Epithelial cell of esophagus (primary cell): ENCODE data around the gene URB1.
"Not testable (repeated sequence)": the region's sequence is repeated elsewhere in the genome, so short reads cannot be mapped to it uniquely, and the experiment has no call there.

ENCODE experiments used
- DNase-seq: peaks from one replicate; pipeline ENCODE4 v3.0.0; 2010; ENCODE audit warnings: low read depth
- H3K4me3 ChIP-seq: 2 replicates; pipeline ENCODE4 v1.5.1; 2011; ENCODE audit warnings: mild to moderate bottlenecking, low read length, control low read depth
- CTCF ChIP-seq: IDR thresholded peaks from 2 replicates; pipeline ENCODE4 v1.5.1; 2011; ENCODE audit warnings: low read depth, mild to moderate bottlenecking, low read length, control low read depth, inconsistent platforms; ENCODE audit not compliant: insufficient read depth; ENCODE audit errors: missing control alignments

Gene URB1

DNA sequence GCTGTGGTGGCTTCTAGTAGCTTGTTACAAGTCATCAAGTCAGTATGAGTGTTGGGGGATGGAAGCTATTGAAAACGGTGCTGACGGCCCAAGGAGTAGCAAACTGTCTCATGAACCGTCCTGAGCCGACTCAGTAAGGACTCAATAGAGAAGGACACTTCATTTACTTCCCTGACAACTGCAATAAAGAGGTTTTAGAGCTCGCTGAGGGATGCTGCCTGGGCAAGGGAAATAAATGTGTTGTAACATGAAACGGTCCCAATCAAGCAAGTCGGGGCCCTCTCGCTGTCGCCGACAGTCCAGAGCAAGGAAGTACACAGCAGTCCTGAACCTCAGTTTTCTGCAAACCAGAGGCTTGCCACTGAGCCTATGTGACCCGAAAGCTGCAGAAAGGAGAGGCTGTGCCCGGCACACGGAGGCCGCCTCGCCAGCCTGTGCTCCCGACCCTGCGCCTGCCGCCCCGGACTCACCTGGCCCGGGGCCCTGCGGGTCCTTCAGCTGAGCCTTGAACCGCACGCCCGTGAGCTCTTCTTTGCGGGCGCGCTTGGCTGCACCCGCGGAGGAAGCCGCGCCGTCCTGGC is 423 bp downstream of the URB1 start:
- H3K4me3 ChIP-seq: peak overlapping the region; percentile 67
- DNase-seq: peak; percentile 46
- no peak for TF ChIP-seq CTCF

DNA sequence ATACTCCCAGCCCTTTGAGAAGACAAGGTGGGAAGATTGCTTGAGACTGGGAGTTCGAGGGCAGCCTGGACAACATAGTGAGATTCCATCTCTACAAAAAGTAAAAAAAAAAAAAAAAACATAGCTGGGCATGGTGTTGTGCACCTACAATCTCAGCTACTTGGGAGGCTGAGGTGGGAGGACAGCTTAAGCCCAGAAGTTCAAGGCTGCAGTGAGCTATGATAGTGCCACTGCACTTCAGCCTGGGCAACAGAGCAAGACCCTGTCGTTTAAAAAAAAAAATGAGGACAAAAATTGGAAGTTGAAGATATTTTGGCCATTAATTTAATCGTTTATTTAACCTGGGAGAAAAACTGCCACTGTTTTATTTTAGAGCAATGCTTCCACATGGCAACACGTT is 1.1 kb downstream of the URB1 start:
- TF ChIP-seq CTCF: no peak
- DNase-seq: no peak
- peak overlapping the region; percentile 67 for H3K4me3 ChIP-seq

- H3K4me3 ChIP-seq, DNase-seq: not testable (repeated sequence)
These were observed 2.1 kb downstream of the URB1 start for GRCh38 chr21:32390537-32391224.

DNA sequence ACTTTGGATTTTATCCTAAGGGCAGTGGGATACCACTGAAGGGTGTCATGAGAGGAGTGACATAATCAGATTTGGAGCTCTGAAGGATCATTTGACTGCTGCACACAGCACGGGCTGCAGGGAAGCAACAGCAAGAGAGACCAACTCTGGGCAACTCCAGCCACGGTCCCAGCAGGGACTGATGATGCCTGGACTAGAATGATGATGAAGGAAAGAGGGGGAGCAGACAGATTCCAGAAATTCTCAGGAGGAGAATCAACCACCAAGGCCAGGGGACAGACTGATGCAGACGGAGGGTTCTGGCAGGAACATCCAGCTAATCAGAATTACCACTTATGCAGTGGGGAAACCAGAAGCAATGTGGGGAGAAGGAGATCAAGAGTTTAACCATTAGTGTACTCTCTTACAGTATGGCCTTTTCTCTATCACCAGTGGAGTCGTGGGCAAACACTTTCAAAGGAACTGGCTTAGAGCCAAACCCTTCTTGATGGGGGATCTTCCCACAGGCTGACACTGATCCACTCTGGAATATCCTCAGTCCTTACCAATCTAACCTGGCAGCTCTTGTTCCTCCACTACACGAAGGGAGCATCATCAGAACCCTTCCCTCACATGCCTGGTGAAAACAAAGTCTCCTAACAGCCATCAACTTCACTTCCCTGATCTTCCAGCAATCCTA is 3.3 kb downstream of the URB1 start:
- peak; percentile 38 for DNase-seq
- no peak overlapping the region for H3K4me3 ChIP-seq
- TF ChIP-seq CTCF: no peak

DNA sequence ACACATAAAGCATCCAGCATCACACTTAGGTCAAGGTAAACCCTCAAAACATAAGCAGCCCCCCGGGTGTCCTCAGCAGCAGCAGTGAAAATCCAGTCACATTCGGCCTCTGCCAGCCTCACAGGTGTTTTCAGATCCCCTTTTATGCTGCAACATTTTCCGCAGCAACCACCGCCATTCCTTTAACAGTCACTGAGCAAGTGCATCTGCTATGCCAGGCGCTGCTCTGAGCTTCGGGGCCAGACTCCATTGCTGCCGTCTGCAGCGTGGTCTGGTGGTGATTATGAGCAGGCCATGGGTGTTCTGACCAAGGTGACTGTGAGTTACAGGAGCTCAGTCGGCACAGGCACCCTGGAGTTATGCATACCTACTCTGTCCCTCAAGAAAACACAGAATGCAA is 4.5 kb downstream of the URB1 start:
- TF ChIP-seq CTCF: no peak
- no peak overlapping the region for H3K4me3 ChIP-seq
- DNase-seq: no peak

DNA sequence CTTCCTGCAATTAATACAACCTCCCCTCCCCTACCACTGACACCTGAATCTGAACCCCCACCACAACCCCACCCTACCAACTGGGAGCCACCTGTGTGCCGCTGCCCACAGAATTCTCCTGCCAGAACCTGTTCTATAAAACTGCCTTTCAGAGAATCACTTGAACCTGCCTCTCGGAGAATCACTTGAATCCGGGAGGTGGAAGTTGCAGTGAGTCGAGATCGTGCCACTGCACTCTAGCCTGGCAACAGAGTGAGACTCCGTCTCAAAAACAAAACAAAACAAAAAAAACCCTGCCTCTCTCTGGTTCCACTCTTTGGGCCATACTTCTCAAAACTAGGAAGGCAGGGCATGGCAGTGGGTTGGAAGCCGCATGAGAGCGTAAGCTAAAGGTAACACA is 5.7 kb downstream of the URB1 start:
- TF ChIP-seq CTCF: no peak
- H3K4me3 ChIP-seq: no peak overlapping the region
- no peak for DNase-seq

- DNase-seq: peak; percentile 95
- no peak for TF ChIP-seq CTCF
- no peak overlapping the region for H3K4me3 ChIP-seq
These were observed 6.5 kb downstream of the URB1 start for GRCh38 chr21:32386195-32386870.
